Activated T-helper 17 cell treated with anti-CD3 and anti-CD28 coated beads, Interleukin-2, amount 50 U/mL, for 72 hours (primary cell): ENCODE measurements around the gene IQCN. TPM values are rescaled to one million over a fixed set of nuclear protein-coding genes. Genes with fewer than 3 reads are reported as not detected.

Experiments
- ATAC-seq: fragments of 150-1000 bp; cut with Tn5 transposase; replicated peaks from 2 replicates; pipeline ENCODE4 v1.10.0; 2021; ENCODE audit warnings: mild to moderate bottlenecking, moderate library complexity
- H3K27ac Mint-ChIP-seq: one replicate; pipeline ENCODE4 v1.8.0; 2022; ENCODE audit warnings: mixed read lengths
- H3K27me3 Mint-ChIP-seq: one replicate; pipeline ENCODE4 v1.8.0; 2022; ENCODE audit warnings: mixed read lengths
- H3K36me3 Mint-ChIP-seq: one replicate; pipeline ENCODE4 v1.8.0; 2022; ENCODE audit warnings: low read depth, mild to moderate bottlenecking, mixed read lengths
- H3K4me1 Mint-ChIP-seq: one replicate; pipeline ENCODE4 v1.8.0; 2022; ENCODE audit warnings: mixed read lengths
- H3K4me3 Mint-ChIP-seq: one replicate; pipeline ENCODE4 v1.8.0; 2022; ENCODE audit warnings: mild to moderate bottlenecking, mixed read lengths
- H3K9me3 Mint-ChIP-seq: one replicate; pipeline ENCODE4 v1.8.0; 2022; ENCODE audit warnings: mixed read lengths
- total RNA-seq, 2 donors: library from RNA; stranded (reverse); gene quantifications; one replicate each; pipeline ENCODE4 v1.2.3, GENCODE V29; 2022

Gene IQCN
- total RNA-seq, result 1 to 10 TPM; 1.1 to 1.3 TPM

GRCh38 chr19:18274219-18274780, at the start of gene IQCN:
Gene IQCN, minus strand, starts transcription at chr19:18274452. Its CDS starts 4,974 bp downstream, at chr19:18269478.
- no peak within 1 kb of the TSS for H3K27ac Mint-ChIP-seq

GRCh38 chr19:18322759-18323460, 48.7 kb upstream of the IQCN start, which contains the start of gene LSM4:
Gene LSM4, minus strand, starts transcription at chr19:18323076. Its CDS starts 56 bp downstream, at chr19:18323020.
- Mint-ChIP-seq H3K27ac (peak within 1 kb of the TSS; percentile 94), H3K27me3 (no peaks in the 10 kb centered on the region), H3K4me1 (peaks cover 30% of the 10 kb centered on the region), H3K9me3 (no peaks in the 10 kb centered on the region), H3K36me3 (peaks cover 37% of the 10 kb centered on the region), H3K4me3 (peak within 1 kb of the TSS; percentile 92)
- peak; percentile 95 for ATAC-seq

More at GRCh38 chr19:18274219-18274780, at the start of gene IQCN:
- Mint-ChIP-seq H3K9me3 (no peaks in the 10 kb centered on the region), H3K36me3 (peaks cover 24% of the 10 kb centered on the region), H3K27me3 (no peaks in the 10 kb centered on the region), H3K4me1 (peaks cover 2% of the 10 kb centered on the region), H3K4me3 (no peak within 1 kb of the TSS)
- ATAC-seq, result peak; percentile 62

- H3K36me3 Mint-ChIP-seq, result peaks cover 40% of the 10 kb centered on the region
- peak overlapping the region; percentile 94 for H3K27ac Mint-ChIP-seq
- no peaks in the 10 kb centered on the region for H3K27me3 Mint-ChIP-seq
- H3K9me3 Mint-ChIP-seq, result no peaks in the 10 kb centered on the region
- peak; percentile 24 for ATAC-seq
- H3K4me3 Mint-ChIP-seq, result peak overlapping the region; percentile 92
- peaks cover 30% of the 10 kb centered on the region for H3K4me1 Mint-ChIP-seq
Observed at GRCh38 chr19:18322318-18322758, 48.1 kb upstream of the IQCN start.

- Mint-ChIP-seq H3K4me1 (peaks cover 30% of the 10 kb centered on the region), H3K36me3 (peaks cover 41% of the 10 kb centered on the region), H3K27me3 (no peaks in the 10 kb centered on the region), H3K9me3 (no peaks in the 10 kb centered on the region), H3K27ac (peak overlapping the region; percentile 94), H3K4me3 (peak overlapping the region; percentile 92)
- ATAC-seq, result no peak
Observed at GRCh38 chr19:18321734-18322102, 47.5 kb upstream of the IQCN start.

- peaks cover 45% of the 10 kb centered on the region for H3K36me3 Mint-ChIP-seq
- peaks cover 30% of the 10 kb centered on the region for H3K4me1 Mint-ChIP-seq
- peak overlapping the region; percentile 92 for H3K4me3 Mint-ChIP-seq
- no peaks in the 10 kb centered on the region for H3K9me3 Mint-ChIP-seq
- no peak for ATAC-seq
- peak overlapping the region; percentile 94 for H3K27ac Mint-ChIP-seq
- H3K27me3 Mint-ChIP-seq, result no peaks in the 10 kb centered on the region
Observed at GRCh38 chr19:18320865-18321733, 46.8 kb upstream of the IQCN start.

- Mint-ChIP-seq H3K27ac (peak overlapping the region; percentile 61), H3K27me3 (no peaks in the 10 kb centered on the region), H3K4me3 (peak overlapping the region; percentile 92), H3K36me3 (peaks cover 60% of the 10 kb centered on the region), H3K9me3 (no peaks in the 10 kb centered on the region), H3K4me1 (peaks cover 30% of the 10 kb centered on the region)
- no peak for ATAC-seq
Observed at GRCh38 chr19:18319591-18320135, 45.4 kb upstream of the IQCN start.

GRCh38 chr19:18317961-18318800, 43.9 kb upstream of the IQCN start:
- Mint-ChIP-seq H3K27ac (peak overlapping the region; percentile 92), H3K27me3 (no peaks in the 10 kb centered on the region), H3K4me3 (peak overlapping the region; percentile 92), H3K4me1 (peaks cover 26% of the 10 kb centered on the region), H3K36me3 (peaks cover 75% of the 10 kb centered on the region), H3K9me3 (no peaks in the 10 kb centered on the region)
- peak; percentile 47 for ATAC-seq

GRCh38 chr19:18313398-18313797, 39.1 kb upstream of the IQCN start:
- H3K9me3 Mint-ChIP-seq, result no peaks in the 10 kb centered on the region
- H3K4me1 Mint-ChIP-seq, result no peaks in the 10 kb centered on the region
- H3K27ac Mint-ChIP-seq, result no peak overlapping the region
- no peak for ATAC-seq
- H3K36me3 Mint-ChIP-seq, result peaks cover 65% of the 10 kb centered on the region
- H3K27me3 Mint-ChIP-seq, result no peaks in the 10 kb centered on the region
- no peak overlapping the region for H3K4me3 Mint-ChIP-seq

GRCh38 chr19:18312092-18312534, 37.9 kb upstream of the IQCN start:
- Mint-ChIP-seq H3K4me1 (peaks cover 3% of the 10 kb centered on the region), H3K4me3 (no peak overlapping the region), H3K27me3 (no peaks in the 10 kb centered on the region), H3K36me3 (peaks cover 66% of the 10 kb centered on the region), H3K9me3 (no peaks in the 10 kb centered on the region), H3K27ac (no peak overlapping the region)
- ATAC-seq, result no peak

- no peak overlapping the region for H3K4me3 Mint-ChIP-seq
- no peaks in the 10 kb centered on the region for H3K27me3 Mint-ChIP-seq
- no peak overlapping the region for H3K27ac Mint-ChIP-seq
- no peak for ATAC-seq
- H3K4me1 Mint-ChIP-seq, result peaks cover 8% of the 10 kb centered on the region
- no peaks in the 10 kb centered on the region for H3K9me3 Mint-ChIP-seq
- H3K36me3 Mint-ChIP-seq, result peaks cover 72% of the 10 kb centered on the region
Observed at GRCh38 chr19:18311502-18312091, 37.3 kb upstream of the IQCN start.

- Mint-ChIP-seq H3K27ac (no peak overlapping the region), H3K4me1 (peaks cover 10% of the 10 kb centered on the region), H3K4me3 (no peak overlapping the region), H3K36me3 (peaks cover 72% of the 10 kb centered on the region), H3K9me3 (no peaks in the 10 kb centered on the region), H3K27me3 (no peaks in the 10 kb centered on the region)
- no peak for ATAC-seq
Observed at GRCh38 chr19:18310966-18311365, 36.7 kb upstream of the IQCN start.

GRCh38 chr19:18310118-18310909, 36.1 kb upstream of the IQCN start:
- no peak for ATAC-seq
- H3K36me3 Mint-ChIP-seq, result peaks cover 72% of the 10 kb centered on the region
- H3K4me1 Mint-ChIP-seq, result peaks cover 10% of the 10 kb centered on the region
- H3K27me3 Mint-ChIP-seq, result no peaks in the 10 kb centered on the region
- no peaks in the 10 kb centered on the region for H3K9me3 Mint-ChIP-seq
- H3K27ac Mint-ChIP-seq, result no peak overlapping the region
- no peak overlapping the region for H3K4me3 Mint-ChIP-seq
